8988T (cell line): ENCODE data around the gene CLDN6.
A peak's percentile ranks its signal among the peaks of the same experiment; 100 is the strongest.
"Not testable (repeated sequence)": the region's sequence is repeated elsewhere in the genome, so short reads cannot be mapped to it uniquely, and the experiment has no call there.

Source experiments
- DNase-seq: peaks from one replicate; pipeline ENCODE4 v3.0.0; 2011

The CLDN6 gene, protein sequence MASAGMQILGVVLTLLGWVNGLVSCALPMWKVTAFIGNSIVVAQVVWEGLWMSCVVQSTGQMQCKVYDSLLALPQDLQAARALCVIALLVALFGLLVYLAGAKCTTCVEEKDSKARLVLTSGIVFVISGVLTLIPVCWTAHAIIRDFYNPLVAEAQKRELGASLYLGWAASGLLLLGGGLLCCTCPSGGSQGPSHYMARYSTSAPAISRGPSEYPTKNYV

DNA sequence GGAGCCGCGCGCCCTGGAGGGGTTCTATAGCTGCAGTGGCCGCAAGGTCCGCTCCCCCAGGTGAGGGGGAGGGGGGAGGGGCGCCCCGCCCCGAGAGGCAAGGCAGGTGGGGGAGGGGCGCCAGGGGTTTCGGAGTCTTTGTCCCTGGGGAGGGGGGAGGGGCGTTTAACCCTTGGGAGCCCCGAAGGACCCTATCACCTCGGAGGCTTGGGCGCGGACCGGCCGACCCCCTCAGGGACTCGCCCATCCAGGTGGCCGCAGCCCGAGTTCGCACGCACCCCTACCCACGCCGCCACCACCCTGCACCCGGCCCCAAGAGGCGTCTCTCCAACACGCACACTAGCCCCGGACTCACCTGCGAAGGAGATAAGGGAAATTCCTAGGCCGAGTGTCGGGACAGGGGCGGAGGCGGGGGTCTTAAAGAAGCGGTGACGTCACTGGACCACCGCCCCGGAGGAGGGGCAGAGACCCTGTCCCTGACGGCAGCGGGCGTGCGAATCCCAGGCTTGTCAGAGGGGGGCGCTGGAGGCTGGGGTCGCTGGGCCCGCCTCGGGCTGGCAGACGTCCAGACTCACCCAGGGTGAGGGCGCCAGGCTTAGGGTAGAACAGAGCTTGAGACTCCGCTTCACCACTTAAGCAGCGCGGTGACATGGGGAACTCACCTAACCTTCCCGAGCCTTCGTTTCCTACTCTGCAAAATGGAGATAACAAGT is at the start of gene CLDN6:
Gene CLDN6, minus strand, starts transcription at position 390 of the 713 bp plus-strand sequence. CDS start 2,162 bp downstream, outside the sequence.
- DNase-seq: no peak

DNA sequence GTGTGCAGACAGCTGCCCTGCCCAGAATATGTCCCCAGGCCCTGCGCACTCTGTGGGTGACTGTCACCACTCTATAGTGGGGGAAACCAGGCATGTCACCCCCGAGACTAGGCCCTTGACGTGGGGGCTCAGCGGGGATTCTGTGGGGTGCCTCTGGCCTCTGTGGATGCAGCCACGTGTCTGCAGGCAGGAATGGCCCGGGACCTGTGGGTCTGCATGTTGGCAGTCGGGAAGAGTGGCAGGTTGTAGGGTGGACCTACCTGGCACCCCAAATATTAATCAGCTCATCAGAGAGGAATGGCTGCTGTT is 48.4 kb upstream of the CLDN6 start:
- DNase-seq: no peak

DNA sequence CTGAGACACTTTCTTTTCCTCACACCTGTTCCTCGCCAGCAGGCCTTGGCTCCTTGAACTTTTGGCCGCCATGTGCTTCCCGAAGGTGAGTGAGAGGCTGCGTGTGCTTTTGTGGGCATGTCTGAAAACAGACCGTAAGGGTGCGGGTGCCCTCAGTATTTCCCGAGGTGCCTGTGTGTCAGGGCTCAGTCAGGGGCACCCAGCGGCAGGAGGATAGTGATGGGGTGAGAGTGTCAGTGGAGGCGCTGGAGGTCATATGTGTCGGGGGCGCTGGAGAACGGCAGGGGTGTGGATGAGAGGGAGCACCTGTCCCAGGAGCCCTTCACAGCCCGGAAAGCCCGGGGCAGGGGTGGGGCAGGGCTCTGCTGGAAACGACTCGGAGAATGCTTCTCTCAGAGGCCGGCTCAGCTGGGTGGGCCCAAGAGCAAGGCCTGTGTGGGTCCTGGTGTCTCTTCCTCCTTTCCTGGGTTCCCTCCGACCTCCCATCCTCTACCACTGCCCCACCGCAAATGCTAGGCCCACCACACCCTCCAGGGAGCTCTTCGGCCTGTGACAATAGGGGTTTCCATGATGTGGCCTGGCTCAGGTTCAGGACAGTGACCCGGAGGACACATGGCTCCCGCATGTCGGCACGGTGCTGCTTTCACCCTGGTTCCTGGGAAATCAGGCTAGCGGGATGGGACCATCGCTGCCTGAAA is 47.9 kb upstream of the CLDN6 start:
- DNase-seq: no peak

DNA sequence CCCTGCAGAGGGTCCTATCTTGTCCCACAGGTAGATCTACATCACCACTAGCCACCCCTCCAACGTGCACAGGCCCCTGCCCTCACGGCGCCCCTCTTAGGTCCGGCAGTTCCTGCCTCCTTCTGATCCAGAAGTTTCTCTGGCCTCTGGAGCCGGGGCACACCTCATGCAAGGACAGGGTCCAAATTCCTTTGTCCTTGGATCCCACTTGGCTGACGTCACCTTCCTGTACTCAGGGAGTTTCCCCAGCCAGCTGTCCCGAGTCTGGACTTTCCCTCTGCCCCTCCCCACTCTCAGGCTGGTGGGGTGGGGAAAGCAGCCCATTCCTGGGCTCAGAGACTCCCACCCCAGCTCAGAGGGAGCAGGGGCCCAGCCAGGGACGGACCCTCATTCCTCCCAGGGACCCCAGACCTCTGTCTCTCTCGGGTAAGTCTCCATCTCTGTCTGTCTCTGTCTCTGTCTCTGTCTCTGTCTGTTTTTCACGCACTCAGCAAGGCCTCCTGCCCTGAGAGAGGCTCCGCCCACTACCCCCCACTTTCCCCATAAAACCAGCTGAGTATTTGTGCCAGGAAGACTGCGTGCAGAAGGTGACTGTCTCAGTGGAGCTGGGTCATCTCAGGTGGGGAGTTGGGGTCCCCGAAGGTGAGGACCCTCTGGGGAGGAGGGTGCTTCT is 47.2 kb upstream of the CLDN6 start, which contains the start of gene IL32:
Gene IL32, plus strand, starts transcription at position 572 of the 673 bp plus-strand sequence. CDS start 172 bp downstream, outside the sequence.
- DNase-seq: peak; percentile 80

DNA sequence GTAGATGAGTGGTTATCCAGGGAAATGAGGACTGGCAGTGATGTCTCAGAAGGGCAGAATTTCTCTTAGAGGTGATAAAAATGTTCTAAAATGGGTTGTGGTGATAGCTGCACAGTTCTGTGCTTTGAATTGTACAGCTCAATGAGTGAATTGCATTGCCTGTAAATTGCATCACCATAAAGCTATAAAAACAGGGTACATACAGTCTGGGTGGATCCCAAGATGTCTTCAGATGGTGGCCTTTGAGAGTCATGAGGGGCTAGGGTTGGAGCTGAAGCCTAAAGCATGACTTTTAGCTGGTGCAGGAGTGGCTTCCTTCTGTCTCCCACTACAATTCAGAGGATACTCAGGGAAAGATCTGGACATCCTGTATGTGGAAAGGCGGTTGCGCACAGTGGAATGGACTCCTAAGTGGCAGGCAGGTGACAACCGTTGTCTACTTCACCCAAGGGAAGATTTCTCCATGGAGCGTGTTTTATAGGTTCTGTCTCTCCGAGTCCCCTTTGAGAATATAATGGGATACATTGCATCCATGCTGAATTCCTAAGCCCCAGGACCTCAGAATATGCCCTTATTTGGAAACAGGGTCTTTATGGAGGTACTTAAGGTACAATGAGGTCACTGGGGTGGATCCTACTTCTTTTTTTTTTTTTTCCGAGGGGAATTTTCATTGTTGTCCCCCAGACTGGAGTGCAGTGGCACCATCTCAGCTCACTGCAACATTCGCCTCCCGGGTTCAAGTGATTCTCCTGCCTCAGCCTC is 45.8 kb upstream of the CLDN6 start:
- no peak for DNase-seq

DNA sequence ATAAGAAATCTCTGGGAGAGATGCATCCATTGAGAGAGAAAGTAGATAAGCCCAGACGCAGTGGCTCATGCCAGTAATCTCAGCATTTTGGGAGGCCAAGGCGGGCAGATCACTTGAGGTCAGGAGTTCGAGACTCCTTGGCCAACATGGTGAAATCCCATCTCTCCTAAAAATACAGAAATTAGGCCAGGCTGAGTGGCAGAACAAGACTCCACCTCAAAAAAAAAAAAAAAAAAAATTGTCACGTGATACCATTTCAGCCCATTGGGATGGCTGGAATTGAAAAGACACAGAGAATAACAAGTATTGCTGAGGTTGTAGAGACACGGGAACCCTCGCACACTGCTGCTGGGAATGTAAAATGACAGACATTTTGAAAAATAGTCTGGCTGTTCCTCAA is 44.6 kb upstream of the CLDN6 start:
- DNase-seq: no peak

DNA sequence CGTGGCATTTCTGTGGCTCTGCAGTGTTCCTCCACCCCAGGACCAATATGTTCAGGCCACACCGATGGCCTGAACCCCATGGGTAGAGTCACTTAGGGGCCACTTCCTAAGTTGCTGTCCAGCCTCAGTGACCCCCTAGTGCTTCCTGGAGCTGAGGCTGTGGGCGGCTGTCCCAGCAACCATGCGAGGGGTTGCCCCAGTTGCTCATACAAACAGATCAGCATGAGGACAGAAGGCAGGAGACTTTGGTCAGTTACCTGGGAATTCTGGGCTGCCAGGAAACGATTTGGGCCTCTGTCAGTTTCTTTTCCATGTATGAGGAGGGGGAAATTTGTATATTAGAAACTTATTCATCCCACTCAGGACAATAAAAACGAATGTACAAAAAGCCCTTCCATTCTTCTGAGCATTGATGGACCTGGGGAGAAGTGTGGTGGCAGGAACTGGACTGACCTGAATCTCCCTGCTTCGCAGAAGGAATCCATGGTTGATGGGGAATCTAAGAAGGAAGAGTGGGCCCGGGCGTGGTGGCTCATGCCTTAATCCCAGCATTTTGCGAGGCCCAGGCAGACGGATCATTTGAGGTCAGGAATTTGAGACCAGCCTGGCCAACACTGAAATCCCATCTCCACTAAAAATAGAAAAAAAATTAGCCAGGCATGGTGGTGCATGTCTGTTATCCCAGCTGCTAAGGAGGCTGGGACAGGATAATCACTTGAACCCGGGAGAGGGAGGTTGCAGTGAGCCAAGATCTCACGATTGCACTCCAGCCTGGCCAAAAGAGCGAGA is 42.5 kb upstream of the CLDN6 start:
- no peak for DNase-seq

DNA sequence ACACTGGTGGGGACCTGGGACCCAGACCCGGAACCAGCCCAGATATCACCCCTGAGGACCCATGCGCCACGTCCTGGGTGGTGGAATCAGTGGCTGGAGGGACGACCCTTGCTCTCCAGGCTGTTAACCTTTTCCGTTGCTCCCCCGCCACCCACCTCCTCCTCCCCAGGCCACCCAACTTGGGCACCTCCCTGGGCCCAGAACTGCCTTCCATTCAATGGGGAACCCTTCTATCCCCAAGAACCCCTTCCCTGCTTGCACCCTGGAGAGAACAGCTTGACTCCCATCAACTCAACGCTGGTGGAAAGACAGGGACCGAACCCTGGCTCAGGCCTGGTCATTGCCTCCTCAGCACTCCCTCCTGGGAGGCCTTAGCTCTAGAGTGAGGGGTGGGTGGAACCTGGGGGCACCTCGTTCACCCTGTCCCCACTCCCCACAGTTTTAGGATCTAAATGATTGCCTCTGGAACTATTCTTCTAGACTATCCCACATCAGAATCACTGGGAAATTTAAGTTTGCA is 41.8 kb upstream of the CLDN6 start:
- DNase-seq: no peak

DNA sequence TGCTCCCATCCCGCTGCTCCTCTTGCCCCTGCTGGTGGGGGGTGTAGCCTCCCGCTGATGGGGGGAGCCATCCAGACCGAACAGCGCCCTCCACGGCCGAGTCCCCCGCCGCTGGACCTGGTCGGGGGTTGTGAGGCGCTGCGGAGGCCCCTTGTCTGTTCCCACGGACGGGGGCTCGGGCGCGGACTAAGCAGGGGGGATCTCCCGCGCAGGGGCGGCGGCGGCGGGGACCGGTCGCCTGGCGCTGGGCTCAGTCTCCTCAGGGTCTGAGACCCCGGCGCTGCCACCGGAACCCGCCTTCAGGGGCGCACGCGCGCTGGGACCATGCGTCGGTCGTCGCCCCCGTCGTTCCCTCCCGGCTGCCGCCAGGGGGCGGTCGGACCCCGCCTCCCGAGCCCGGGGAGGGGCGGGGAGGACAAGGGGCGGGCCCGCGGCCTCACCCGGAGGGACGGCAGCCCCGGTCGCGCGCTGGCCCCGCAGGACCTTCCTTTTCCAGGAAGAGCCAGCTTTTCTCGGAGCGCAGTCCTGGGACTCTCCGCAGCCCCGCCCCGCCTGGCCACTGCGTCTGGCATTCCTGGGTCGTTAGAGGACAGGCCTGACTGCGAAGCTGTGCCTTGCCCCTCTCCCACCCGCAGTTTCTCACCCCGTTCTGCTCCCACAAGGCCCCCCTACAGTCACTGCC is 41.2 kb upstream of the CLDN6 start:
- peak; percentile 76 for DNase-seq

DNA sequence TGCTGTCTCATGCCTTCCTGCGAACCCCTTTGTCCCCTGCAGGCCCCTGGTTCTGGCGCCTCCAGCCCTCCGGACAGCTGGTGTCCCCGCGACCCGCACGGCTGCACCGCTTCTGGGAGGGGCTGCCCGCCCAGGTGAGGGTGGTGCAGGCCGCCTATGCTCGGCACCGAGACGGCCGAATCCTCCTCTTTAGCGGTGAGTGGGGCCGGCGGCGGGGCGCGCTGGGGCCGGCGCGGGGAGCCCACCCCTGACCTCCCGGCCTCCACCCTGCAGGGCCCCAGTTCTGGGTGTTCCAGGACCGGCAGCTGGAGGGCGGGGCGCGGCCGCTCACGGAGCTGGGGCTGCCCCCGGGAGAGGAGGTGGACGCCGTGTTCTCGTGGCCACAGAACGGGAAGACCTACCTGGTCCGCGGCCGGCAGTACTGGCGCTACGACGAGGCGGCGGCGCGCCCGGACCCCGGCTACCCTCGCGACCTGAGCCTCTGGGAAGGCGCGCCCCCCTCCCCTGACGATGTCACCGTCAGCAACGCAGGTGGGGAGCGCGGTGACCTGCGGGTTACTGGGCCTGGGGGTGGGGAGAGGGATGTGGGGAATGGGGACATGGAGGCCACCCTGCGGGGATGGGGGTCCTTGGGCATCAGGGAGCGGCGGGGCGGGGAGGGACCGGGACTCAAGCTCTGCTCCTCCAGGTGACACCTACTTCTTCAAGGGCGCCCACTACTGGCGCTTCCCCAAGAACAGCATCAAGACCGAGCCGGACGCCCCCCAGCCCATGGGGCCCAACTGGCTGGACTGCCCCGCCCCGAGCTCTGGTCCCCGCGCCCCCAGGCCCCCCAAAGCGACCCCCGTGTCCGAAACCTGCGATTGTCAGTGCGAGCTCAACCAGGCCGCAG is 40.4 kb upstream of the CLDN6 start:
- DNase-seq: no peak

DNA sequence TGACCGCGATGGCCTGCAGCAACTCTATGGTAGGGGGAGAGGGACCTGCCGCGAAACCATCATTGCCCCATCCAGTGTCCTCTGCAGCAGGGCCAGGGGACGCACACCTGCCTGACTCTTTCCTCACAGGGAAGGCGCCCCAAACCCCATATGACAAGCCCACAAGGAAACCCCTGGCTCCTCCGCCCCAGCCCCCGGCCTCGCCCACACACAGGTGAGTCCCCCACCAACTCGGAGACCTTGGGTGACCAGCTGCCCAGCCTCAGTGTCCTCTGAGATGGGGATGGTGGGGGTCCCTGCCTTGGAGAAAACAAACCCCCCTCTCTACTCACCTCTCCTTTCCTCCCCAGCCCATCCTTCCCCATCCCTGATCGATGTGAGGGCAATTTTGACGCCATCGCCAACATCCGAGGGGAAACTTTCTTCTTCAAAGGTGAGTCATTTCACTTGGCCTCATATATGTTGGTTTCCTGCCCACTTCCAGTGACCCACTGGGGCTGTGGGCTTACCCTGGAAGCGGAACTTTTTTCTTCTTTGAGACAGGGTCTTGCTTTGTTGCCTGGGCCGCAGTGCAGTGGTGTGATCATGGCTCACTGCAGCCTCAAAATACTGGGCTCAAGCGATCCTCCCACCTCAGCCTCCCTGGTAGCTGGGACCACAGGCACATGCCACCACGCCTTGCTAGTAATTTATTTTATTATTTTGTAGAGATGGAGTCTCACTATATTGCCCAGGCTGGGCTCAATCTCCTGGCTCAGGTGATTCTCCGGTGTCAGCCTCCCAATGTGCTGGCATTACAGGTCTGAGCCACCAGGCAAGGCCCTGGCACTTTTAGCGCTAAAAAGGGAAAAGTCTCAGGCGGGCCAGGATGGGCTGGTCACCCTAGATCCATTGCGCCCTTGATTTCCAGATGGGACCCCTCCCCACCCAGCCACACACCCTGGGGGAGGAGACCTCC is 39.5 kb upstream of the CLDN6 start:
- DNase-seq: no peak

DNA sequence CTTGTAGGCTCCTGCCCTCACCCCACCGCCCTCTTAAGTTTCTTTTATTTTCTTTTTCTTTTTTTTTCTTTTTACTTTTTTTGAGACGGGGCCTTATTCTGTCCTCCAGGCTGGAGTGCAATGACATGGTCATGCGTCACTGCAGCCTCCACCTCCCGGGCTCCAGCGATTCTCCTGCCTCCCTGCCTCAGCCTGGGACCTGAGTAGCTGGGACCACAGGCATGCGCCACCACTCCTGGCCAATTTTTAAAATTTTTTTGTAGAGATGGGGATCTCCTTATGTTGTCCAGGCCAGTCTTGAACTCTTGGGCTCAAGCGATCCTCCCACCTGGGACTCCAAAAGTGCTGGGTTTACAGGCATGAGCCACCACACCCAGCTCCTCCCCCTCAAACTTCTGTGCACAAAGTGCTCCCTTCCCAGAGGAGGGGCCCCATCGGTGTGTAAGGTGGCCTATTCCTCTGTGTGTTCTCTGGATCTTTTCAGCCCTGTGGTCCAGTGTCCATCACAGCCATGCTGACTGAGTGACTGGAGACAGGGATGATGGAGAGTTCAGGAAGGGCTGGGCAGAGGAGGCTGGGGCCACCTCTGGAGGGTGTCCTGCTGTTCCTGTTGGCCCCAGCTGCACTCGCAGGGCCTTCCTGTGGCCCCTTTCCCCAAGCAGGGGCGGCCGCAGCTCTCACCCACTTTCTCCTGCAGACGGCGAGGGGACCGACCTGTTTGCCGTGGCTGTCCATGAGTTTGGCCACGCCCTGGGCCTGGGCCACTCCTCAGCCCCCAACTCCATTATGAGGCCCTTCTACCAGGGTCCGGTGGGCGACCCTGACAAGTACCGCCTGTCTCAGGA is 38.6 kb upstream of the CLDN6 start:
- DNase-seq: no peak

DNA sequence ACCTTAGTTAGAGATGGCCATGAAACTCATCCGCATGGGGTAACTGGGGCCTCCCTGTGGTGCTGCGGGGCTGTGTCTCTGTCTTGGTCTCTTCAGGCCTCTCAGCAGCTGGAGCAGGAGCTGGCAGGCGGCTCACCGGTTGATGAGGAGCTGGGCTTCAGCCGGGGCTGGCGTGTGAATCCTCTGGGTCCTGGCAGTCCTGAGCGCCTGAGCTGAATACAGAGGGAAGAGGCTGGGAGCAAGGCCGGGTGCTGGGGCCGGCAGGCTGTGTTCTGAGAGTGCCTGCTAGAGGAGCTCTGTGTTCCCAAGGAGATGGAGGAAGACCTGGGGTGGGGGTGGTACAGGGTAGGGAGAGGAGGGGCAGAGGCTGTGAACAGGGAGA is 37.7 kb upstream of the CLDN6 start:
- DNase-seq: not testable (repeated sequence)

DNA sequence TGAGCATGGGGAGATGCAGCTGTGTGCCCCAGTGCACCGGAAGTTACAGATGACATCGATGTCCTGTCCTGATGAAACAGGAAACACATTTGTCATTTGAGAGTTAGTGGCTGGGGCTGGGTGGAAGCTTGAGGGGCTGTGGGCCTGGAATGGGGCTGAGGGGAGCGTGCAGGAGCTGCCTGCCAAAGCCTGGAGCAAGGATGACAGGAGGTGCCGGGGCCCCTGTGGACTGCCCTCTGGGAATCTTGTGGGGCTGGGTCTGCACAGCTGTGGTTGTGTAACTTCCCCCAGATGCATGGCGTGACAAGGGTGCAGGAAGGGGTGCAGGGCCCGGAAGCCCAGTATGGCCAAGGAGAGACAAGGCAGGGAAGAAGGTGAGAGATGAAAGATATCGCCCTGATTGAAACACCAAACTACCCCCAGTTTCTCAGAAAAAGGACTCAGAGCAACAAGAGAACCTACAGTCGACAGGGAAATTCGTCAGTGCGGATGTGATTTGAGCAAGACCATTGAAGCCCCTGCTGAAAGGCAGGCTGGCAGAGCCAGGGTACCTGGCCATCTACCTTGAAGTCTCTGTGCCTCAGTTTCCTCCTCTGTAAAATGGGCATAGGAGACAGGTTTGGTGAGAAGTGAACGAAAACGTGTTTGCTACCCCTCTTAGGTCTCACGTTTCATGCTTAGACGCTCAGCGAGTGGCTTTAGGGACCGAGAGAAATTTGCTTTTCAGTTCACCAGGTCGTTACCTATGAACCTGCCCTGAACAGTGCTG is 37.2 kb upstream of the CLDN6 start:
- no peak for DNase-seq

DNA sequence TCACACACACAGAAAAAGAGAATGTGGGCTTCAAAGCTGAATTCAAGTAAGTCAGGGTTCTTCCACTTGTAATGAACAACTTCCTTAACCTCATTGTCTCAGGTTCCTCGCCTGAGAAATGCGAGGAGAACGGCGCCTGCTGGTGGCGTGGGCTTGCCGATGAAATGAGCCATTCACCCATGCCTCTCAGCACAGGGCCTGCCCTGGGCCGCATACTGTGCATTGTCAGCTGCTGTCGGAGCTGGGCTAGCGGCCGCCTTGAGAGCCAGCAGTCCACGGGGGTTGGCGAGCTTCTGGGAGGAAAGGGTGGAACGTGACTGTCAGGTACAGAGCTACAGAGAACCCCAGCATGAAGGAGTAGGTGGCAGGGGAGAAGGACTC is 35.3 kb upstream of the CLDN6 start:
- not testable (repeated sequence) for DNase-seq

DNA sequence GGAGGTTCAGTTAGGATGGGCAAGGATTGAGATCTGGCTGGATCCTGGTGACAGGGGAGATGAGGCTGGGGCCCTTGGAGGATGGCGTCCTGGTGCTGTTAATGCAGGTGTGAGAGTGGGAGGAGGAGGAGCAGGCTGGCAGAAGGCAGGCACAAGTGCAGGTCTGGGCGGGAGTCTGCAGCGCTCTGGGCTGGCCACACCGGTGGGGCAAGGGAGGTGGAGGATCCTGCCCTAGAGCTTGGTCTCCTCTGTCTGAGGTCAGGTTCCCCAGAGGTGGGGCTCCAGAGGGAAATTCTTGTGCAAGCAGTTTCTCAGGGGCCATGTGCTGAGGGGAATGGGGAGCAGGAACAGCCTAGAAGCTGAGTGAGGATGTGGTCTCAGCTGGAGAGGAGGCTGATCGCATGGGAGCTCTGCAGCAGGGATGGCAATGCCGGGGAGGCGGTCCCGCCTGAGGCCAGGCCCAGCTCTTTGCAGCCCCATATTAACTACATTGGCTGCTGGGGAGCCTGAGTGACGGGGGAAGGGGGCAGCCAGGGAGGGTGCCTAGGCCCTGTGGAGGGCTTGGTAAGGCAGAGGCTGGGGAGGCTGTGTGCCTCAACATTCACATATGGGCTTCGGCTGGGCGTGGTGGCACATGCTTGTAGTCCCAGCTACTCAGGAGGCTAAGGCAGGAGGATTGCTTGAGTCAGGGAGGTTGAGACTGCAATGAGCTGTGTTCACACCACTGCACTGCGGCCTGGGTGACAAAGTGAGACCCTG is 34.8 kb upstream of the CLDN6 start:
- DNase-seq: not testable (repeated sequence)
